ENCODE data around the gene DYNLL1.

DNA sequence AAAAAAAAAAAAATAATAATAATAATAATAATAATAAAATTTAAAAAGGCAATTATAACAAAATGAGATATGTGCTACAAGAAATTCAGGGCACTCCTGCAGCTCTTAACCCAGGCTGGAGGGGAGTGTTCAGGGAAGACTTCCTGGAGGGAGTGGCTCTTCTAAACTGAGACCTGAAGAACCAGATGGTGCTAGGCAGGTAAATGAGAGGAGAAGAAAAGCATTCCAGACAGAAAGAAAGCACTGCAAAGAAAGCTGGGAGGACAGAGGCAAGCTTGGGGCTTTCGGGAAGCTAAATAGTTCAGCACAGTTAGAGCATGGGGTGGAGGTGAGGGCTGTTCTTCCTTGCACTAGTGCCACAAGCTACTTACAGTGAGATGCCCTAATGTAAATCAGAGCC, 16.5 kb upstream of the DYNLL1 start:
- no peak for TF ChIP-seq SKI (IDR thresholded peaks at IDR 0.05; ENCODE audit: partially characterized antibody)
- no peak for TF ChIP-seq U2AF2 (IDR thresholded peaks at IDR 0.05; ENCODE audit: low read depth, low read length)
- TF ChIP-seq TOE1 (CRISPR knock-in tag; IDR thresholded peaks at IDR 0.05), result no peak
- TF ChIP-seq DPF2 (CRISPR knock-in tag; IDR thresholded peaks at IDR 0.05; ENCODE audit: borderline replicate concordance, low read depth), result no peak
- TF ChIP-seq, protein P1, sequence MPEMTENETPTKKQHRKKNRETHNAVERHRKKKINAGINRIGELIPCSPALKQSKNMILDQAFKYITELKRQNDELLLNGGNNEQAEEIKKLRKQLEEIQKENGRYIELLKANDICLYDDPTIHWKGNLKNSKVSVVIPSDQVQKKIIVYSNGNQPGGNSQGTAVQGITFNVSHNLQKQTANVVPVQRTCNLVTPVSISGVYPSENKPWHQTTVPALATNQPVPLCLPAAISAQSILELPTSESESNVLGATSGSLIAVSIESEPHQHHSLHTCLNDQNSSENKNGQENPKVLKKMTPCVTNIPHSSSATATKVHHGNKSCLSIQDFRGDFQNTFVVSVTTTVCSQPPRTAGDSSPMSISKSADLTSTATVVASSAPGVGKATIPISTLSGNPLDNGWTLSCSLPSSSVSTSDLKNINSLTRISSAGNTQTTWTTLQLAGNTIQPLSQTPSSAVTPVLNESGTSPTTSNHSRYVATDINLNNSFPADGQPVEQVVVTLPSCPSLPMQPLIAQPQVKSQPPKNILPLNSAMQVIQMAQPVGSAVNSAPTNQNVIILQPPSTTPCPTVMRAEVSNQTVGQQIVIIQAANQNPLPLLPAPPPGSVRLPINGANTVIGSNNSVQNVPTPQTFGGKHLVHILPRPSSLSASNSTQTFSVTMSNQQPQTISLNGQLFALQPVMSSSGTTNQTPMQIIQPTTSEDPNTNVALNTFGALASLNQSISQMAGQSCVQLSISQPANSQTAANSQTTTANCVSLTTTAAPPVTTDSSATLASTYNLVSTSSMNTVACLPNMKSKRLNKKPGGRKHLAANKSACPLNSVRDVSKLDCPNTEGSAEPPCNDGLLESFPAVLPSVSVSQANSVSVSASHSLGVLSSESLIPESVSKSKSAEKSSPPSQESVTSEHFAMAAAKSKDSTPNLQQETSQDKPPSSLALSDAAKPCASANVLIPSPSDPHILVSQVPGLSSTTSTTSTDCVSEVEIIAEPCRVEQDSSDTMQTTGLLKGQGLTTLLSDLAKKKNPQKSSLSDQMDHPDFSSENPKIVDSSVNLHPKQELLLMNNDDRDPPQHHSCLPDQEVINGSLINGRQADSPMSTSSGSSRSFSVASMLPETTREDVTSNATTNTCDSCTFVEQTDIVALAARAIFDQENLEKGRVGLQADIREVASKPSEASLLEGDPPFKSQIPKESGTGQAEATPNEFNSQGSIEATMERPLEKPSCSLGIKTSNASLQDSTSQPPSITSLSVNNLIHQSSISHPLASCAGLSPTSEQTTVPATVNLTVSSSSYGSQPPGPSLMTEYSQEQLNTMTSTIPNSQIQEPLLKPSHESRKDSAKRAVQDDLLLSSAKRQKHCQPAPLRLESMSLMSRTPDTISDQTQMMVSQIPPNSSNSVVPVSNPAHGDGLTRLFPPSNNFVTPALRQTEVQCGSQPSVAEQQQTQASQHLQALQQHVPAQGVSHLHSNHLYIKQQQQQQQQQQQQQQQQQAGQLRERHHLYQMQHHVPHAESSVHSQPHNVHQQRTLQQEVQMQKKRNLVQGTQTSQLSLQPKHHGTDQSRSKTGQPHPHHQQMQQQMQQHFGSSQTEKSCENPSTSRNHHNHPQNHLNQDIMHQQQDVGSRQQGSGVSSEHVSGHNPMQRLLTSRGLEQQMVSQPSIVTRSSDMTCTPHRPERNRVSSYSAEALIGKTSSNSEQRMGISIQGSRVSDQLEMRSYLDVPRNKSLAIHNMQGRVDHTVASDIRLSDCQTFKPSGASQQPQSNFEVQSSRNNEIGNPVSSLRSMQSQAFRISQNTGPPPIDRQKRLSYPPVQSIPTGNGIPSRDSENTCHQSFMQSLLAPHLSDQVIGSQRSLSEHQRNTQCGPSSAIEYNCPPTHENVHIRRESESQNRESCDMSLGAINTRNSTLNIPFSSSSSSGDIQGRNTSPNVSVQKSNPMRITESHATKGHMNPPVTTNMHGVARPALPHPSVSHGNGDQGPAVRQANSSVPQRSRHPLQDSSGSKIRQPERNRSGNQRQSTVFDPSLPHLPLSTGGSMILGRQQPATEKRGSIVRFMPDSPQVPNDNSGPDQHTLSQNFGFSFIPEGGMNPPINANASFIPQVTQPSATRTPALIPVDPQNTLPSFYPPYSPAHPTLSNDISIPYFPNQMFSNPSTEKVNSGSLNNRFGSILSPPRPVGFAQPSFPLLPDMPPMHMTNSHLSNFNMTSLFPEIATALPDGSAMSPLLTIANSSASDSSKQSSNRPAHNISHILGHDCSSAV (CRISPR knock-in tag; IDR thresholded peaks at IDR 0.05; ENCODE audit: borderline replicate concordance), result no peak
- TF ChIP-seq CHD2 (IDR thresholded peaks at IDR 0.05; ENCODE audit: low read depth, low read length), result no peak
- TF ChIP-seq ZNF12 (CRISPR knock-in tag; IDR thresholded peaks at IDR 0.05), result no peak
- TF ChIP-seq, protein P2, sequence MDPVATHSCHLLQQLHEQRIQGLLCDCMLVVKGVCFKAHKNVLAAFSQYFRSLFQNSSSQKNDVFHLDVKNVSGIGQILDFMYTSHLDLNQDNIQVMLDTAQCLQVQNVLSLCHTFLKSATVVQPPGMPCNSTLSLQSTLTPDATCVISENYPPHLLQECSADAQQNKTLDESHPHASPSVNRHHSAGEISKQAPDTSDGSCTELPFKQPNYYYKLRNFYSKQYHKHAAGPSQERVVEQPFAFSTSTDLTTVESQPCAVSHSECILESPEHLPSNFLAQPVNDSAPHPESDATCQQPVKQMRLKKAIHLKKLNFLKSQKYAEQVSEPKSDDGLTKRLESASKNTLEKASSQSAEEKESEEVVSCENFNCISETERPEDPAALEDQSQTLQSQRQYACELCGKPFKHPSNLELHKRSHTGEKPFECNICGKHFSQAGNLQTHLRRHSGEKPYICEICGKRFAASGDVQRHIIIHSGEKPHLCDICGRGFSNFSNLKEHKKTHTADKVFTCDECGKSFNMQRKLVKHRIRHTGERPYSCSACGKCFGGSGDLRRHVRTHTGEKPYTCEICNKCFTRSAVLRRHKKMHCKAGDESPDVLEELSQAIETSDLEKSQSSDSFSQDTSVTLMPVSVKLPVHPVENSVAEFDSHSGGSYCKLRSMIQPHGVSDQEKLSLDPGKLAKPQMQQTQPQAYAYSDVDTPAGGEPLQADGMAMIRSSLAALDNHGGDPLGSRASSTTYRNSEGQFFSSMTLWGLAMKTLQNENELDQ (CRISPR knock-in tag; IDR thresholded peaks at IDR 0.05; ENCODE audit: borderline replicate concordance), result no peak
- no peak for TF ChIP-seq SALL2 (CRISPR knock-in tag; IDR thresholded peaks at IDR 0.05)
- TF ChIP-seq ZFP36 (IDR thresholded peaks at IDR 0.05; ENCODE audit: borderline replicate concordance, low read depth, low read length, partially characterized antibody), result no peak
- TF ChIP-seq EZH2 (conservative IDR thresholded peaks at IDR 0.05; ENCODE audit: low read depth, low read length), result no peak
- TF ChIP-seq, protein P3, sequence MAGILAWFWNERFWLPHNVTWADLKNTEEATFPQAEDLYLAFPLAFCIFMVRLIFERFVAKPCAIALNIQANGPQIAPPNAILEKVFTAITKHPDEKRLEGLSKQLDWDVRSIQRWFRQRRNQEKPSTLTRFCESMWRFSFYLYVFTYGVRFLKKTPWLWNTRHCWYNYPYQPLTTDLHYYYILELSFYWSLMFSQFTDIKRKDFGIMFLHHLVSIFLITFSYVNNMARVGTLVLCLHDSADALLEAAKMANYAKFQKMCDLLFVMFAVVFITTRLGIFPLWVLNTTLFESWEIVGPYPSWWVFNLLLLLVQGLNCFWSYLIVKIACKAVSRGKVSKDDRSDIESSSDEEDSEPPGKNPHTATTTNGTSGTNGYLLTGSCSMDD (CRISPR knock-in tag; IDR thresholded peaks at IDR 0.05), result no peak
- TF ChIP-seq TAF1 (CRISPR knock-in tag; IDR thresholded peaks at IDR 0.05), result no peak
